GM21619 (cell line): Measurements from ENCODE around the gene WDR81.

ENCODE experiments used
- ATAC-seq: cut with Tn5 transposase; IDR thresholded peaks from one replicate; pipeline ENCODE4 v1.9.1; 2021; ENCODE audit not compliant: unreplicated experiment

WDR81 gene

DNA sequence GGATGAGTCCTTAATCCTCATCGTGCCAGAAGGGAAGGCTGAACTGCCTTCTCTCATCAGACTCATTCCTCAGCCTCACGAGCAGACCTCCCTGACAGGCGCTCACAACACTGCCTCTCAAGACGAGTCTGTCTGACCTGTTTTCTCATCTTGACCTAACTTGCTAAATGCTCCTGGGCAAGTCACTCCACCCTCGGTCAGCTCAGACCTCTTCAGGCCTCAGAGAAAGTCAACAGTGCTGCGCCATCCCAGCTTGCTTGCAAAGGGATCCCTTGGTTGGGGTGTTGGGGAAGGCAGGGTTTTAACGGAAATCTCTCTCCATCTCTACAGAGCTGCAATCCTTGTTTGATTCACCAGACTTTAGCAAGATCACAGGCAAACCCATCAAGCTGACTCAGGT is 52.4 kb downstream of the WDR81 start:
- ATAC-seq = no peak

- ATAC-seq = no peak
Measured at GRCh38 chr17:1779571-1780131, 55.1 kb downstream of the WDR81 start.

DNA sequence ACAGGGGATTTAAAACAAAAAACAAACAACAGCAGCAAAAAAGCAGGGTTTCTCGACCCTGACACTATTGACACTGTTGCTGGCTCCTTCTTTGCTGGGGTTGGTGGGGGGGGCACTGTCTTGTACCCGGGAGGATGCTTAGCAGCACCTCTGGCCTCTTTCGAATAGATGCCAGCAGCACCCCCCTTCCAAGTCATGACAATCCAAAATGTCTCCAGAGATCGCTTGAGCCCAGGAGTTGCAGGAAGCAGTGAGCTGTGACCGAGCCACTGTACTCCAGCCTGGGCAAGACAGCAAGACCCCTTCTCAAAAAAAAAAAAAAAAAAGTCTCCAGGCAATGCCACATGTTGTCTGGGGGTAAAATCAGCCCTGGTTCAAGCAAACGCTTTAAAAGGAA is 57.7 kb downstream of the WDR81 start:
- no peak for ATAC-seq

GRCh38 chr17:1783271-1783670 is 58.8 kb downstream of the WDR81 start:
- no peak for ATAC-seq

DNA sequence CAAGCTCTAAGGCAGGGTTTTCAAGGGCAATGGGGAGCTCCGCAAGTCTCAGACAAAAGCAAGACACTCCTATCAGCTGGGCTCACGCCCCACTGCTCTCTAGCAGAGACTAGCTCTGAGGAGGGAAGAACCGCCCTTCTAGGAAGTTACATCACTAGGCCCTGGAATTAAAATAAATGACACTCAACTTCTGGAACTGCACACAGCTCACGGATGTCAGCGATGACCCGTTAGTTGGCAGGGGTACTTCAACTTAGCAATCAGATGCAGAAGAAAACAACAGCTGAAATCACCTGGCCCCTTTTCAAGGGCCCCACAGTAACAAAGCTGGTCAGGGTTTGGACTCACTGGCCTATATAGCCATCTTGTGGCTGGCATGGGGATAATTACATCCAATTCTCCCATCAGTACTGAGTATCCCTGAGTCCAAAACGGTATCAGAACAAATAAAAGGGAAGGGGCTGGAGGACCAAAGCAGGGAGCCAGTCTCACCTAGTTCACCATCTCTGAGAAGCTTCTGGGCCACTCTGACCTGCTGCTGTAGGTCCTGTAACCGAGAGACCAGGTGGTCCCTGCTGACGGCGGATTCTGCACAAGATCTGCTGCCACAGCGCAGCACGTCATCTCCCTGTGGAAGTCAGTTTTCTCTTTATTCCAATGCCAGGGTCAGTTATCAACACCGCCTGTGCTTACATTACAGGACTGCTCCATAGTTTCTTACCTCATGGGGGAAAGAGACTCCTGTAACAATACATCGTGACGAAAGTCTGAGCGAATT is 59.5 kb downstream of the WDR81 start:
- ATAC-seq = no peak

DNA sequence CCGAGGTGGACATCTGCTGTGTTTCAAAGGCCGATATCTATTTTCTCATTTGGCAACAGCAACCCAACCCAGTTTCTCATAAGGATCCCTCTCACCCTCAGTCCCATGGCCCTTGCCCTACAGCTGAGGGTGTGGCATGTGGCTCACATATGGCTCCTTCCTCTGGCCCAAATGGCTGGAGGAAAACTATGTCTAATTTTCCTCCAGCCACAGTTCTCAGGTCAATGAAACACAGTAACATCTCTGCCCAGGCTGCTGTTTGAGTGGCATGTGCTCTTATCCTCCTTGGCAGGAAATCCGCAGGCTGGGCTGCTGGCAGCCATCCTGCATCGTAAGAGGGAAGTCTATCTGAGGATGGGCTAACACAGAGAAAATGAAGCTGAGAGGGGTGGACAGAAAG is 61.4 kb downstream of the WDR81 start:
- no peak for ATAC-seq

DNA sequence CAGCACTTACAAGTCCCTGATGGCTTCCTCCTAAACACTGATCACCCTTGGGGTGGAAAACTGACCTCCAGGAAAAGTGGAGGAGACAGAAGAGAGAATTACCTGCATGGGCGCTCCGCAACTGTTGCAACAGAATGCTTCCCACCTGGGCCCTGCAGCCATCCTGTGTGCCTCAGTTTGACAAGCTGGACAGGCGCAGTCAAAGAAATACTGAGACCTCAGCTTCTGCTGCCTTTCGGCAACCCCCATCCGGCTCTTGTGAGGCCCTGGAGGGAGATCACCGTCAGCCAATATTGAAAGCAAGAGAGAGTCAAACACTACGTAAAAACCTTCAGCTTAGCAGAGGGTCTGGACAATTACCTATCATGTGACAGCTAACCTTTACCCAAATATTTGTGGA is 62.2 kb downstream of the WDR81 start:
- no peak for ATAC-seq

GRCh38 chr17:1787301-1787902 is 62.9 kb downstream of the WDR81 start:
- ATAC-seq = no peak
